ENCODE measurements around the gene SEMA3F. TPM values are rescaled to one million over a fixed set of nuclear protein-coding genes. Genes with fewer than 3 reads are reported as not detected.
A peak's percentile ranks its signal among the peaks of the same experiment; 100 is the strongest.

The SEMA3F gene
- total and polyA plus RNA-seq, 2 experiments from 2014 or later = 2.3 to 67.6 TPM

DNA sequence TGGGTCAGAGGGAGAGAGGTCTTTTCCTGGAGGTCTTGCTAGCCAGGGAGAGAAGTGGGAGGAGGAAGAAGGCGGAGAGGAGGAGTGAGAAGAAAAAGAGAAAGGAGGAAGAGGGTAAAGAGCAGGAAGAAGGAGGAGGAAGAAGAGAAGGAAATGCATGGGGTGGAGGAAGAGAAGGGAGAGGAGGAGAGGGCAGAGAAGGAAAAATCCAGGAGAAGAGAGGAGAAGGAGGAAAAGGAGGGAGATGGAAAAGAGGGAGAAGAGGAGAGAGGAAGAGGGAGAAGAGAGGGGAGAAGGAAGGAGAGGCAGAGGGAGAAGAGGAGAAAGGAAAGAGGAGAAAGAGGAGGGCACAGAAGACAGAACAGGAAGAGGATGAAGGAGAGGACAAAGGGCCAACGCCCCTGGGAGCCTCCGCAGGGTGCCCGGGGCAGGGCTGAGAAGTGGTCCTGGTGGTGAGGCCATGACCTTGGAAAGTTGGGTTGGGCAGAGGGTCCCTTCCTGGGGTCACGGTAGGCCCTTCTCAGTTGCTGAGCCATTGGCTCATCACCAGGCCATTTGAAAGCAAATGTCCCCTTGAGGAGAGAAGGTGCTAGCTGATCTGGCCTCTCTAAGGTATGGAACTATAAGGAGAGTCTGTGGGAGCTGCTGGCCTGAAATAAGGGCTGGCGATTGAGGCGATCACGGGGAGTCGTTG is 1.2 kb upstream of the SEMA3F start:
- Histone ChIP-seq H3F3A (replicated peaks; ENCODE audit: low read depth) (peaks cover 6% of the 10 kb centered on the region; the same call in 1 of the 2 replicates), H4K20me1 (replicated peaks; ENCODE audit: insufficient read depth) (0 out of 2 replicates have a peak, but pooled peaks cover 4% of the 10 kb centered on the region), H3K4me2 (peak overlapping the region; percentile 91), H3K9me2 (ENCODE audit: insufficient read depth) (no peaks in the 10 kb centered on the region; the same call in 1 of the 2 replicates), H3K79me2 (replicated peaks; ENCODE audit: insufficient read depth) (peaks cover 28% of the 10 kb centered on the region), H3K36me3 (ENCODE audit: insufficient read depth) (no peaks in the 10 kb centered on the region), H3K27ac (ENCODE audit: low read depth) (no peak overlapping the region), H3K4me3 (peak overlapping the region; percentile 91), H3K27me3 (ENCODE audit: insufficient read depth) (peaks cover 21% of the 10 kb centered on the region), H3K4me1 (ENCODE audit: insufficient read depth) (peaks cover 44% of the 10 kb centered on the region), H2AFZ (peak overlapping the region; percentile 74; the same call in 1 of the 2 replicates)
- DNase-seq (ENCODE audit: low spot score) (no peak), ATAC-seq (no peak)
- Mint-ChIP-seq H3K27ac (no peak overlapping the region), H3K36me3 (ENCODE audit: low read depth) (peaks cover 4% of the 10 kb centered on the region; the same call in 1 of the 3 replicates), H3K9me3 (no peaks in the 10 kb centered on the region), H3K4me3 (peak overlapping the region; percentile 84), H3K27me3 (ENCODE audit: insufficient read depth, low read depth, poor library complexity) (peaks cover 35% of the 10 kb centered on the region), H3K4me1 (peaks cover 71% of the 10 kb centered on the region)
- TF ChIP-seq EZH2 (IDR thresholded peaks at IDR 0.05; ENCODE audit: low read depth, unreplicated experiment) (no peak), POLR2AphosphoS5 (IDR thresholded peaks at IDR 0.05; ENCODE audit: low read depth) (no peak), ZNF114 (CRISPR knock-in tag; IDR thresholded peaks at IDR 0.05) (no peak), CREB1 (CRISPR knock-in tag; IDR thresholded peaks at IDR 0.05; ENCODE audit: low read depth) (no peak), NANOG (IDR thresholded peaks at IDR 0.05; ENCODE audit: borderline replicate concordance) (no peak), ZNF331 (CRISPR knock-in tag; IDR thresholded peaks at IDR 0.05; ENCODE audit: low read depth) (no peak), JUNB (IDR thresholded peaks at IDR 0.05; ENCODE audit: unreplicated experiment) (no peak), STAT1 (IDR thresholded peaks at IDR 0.05; ENCODE audit: unreplicated experiment) (no peak), EZH2phosphoT487 (IDR thresholded peaks at IDR 0.05; ENCODE audit: unreplicated experiment) (no peak)
- TF ChIP-seq, protein P1, sequence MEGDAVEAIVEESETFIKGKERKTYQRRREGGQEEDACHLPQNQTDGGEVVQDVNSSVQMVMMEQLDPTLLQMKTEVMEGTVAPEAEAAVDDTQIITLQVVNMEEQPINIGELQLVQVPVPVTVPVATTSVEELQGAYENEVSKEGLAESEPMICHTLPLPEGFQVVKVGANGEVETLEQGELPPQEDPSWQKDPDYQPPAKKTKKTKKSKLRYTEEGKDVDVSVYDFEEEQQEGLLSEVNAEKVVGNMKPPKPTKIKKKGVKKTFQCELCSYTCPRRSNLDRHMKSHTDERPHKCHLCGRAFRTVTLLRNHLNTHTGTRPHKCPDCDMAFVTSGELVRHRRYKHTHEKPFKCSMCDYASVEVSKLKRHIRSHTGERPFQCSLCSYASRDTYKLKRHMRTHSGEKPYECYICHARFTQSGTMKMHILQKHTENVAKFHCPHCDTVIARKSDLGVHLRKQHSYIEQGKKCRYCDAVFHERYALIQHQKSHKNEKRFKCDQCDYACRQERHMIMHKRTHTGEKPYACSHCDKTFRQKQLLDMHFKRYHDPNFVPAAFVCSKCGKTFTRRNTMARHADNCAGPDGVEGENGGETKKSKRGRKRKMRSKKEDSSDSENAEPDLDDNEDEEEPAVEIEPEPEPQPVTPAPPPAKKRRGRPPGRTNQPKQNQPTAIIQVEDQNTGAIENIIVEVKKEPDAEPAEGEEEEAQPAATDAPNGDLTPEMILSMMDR (conservative IDR thresholded peaks at IDR 0.05; ENCODE audit: low read depth in 2 of 2) = no peak
- TF ChIP-seq, protein P2, sequence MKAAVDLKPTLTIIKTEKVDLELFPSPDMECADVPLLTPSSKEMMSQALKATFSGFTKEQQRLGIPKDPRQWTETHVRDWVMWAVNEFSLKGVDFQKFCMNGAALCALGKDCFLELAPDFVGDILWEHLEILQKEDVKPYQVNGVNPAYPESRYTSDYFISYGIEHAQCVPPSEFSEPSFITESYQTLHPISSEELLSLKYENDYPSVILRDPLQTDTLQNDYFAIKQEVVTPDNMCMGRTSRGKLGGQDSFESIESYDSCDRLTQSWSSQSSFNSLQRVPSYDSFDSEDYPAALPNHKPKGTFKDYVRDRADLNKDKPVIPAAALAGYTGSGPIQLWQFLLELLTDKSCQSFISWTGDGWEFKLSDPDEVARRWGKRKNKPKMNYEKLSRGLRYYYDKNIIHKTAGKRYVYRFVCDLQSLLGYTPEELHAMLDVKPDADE (IDR thresholded peaks at IDR 0.05) = no peak
- TF ChIP-seq, protein P3, sequence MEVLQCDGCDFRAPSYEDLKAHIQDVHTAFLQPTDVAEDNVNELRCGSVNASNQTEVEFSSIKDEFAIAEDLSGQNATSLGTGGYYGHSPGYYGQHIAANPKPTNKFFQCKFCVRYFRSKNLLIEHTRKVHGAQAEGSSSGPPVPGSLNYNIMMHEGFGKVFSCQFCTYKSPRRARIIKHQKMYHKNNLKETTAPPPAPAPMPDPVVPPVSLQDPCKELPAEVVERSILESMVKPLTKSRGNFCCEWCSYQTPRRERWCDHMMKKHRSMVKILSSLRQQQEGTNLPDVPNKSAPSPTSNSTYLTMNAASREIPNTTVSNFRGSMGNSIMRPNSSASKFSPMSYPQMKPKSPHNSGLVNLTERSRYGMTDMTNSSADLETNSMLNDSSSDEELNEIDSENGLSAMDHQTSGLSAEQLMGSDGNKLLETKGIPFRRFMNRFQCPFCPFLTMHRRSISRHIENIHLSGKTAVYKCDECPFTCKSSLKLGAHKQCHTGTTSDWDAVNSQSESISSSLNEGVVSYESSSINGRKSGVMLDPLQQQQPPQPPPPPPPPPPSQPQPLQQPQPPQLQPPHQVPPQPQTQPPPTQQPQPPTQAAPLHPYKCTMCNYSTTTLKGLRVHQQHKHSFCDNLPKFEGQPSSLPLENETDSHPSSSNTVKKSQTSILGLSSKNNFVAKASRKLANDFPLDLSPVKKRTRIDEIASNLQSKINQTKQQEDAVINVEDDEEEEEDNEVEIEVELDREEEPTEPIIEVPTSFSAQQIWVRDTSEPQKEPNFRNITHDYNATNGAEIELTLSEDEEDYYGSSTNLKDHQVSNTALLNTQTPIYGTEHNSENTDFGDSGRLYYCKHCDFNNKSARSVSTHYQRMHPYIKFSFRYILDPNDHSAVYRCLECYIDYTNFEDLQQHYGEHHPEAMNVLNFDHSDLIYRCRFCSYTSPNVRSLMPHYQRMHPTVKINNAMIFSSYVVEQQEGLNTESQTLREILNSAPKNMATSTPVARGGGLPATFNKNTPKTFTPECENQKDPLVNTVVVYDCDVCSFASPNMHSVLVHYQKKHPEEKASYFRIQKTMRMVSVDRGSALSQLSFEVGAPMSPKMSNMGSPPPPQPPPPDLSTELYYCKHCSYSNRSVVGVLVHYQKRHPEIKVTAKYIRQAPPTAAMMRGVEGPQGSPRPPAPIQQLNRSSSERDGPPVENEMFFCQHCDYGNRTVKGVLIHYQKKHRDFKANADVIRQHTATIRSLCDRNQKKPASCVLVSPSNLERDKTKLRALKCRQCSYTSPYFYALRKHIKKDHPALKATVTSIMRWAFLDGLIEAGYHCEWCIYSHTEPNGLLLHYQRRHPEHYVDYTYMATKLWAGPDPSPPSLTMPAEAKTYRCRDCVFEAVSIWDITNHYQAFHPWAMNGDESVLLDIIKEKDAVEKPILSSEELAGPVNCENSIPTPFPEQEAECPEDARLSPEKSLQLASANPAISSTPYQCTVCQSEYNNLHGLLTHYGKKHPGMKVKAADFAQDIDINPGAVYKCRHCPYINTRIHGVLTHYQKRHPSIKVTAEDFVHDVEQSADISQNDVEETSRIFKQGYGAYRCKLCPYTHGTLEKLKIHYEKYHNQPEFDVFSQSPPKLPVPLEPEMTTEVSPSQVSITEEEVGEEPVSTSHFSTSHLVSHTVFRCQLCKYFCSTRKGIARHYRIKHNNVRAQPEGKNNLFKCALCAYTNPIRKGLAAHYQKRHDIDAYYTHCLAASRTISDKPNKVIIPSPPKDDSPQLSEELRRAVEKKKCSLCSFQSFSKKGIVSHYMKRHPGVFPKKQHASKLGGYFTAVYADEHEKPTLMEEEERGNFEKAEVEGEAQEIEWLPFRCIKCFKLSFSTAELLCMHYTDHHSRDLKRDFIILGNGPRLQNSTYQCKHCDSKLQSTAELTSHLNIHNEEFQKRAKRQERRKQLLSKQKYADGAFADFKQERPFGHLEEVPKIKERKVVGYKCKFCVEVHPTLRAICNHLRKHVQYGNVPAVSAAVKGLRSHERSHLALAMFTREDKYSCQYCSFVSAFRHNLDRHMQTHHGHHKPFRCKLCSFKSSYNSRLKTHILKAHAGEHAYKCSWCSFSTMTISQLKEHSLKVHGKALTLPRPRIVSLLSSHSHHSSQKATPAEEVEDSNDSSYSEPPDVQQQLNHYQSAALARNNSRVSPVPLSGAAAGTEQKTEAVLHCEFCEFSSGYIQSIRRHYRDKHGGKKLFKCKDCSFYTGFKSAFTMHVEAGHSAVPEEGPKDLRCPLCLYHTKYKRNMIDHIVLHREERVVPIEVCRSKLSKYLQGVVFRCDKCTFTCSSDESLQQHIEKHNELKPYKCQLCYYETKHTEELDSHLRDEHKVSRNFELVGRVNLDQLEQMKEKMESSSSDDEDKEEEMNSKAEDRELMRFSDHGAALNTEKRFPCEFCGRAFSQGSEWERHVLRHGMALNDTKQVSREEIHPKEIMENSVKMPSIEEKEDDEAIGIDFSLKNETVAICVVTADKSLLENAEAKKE (CRISPR knock-in tag; IDR thresholded peaks at IDR 0.05) = no peak
- TF ChIP-seq, protein P4, sequence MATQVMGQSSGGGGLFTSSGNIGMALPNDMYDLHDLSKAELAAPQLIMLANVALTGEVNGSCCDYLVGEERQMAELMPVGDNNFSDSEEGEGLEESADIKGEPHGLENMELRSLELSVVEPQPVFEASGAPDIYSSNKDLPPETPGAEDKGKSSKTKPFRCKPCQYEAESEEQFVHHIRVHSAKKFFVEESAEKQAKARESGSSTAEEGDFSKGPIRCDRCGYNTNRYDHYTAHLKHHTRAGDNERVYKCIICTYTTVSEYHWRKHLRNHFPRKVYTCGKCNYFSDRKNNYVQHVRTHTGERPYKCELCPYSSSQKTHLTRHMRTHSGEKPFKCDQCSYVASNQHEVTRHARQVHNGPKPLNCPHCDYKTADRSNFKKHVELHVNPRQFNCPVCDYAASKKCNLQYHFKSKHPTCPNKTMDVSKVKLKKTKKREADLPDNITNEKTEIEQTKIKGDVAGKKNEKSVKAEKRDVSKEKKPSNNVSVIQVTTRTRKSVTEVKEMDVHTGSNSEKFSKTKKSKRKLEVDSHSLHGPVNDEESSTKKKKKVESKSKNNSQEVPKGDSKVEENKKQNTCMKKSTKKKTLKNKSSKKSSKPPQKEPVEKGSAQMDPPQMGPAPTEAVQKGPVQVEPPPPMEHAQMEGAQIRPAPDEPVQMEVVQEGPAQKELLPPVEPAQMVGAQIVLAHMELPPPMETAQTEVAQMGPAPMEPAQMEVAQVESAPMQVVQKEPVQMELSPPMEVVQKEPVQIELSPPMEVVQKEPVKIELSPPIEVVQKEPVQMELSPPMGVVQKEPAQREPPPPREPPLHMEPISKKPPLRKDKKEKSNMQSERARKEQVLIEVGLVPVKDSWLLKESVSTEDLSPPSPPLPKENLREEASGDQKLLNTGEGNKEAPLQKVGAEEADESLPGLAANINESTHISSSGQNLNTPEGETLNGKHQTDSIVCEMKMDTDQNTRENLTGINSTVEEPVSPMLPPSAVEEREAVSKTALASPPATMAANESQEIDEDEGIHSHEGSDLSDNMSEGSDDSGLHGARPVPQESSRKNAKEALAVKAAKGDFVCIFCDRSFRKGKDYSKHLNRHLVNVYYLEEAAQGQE (IDR thresholded peaks at IDR 0.05; ENCODE audit: unreplicated experiment) = no peak

Data from GM23338 (cell line).